ENCODE measurements around the gene VTI1A. TPM values are rescaled to one million over a fixed set of nuclear protein-coding genes. Genes with fewer than 3 reads are reported as not detected.

The VTI1A gene
- total RNA-seq, 4 donors from 2014 or later: 21.5 to 50.6 (median 37.5) TPM

DNA sequence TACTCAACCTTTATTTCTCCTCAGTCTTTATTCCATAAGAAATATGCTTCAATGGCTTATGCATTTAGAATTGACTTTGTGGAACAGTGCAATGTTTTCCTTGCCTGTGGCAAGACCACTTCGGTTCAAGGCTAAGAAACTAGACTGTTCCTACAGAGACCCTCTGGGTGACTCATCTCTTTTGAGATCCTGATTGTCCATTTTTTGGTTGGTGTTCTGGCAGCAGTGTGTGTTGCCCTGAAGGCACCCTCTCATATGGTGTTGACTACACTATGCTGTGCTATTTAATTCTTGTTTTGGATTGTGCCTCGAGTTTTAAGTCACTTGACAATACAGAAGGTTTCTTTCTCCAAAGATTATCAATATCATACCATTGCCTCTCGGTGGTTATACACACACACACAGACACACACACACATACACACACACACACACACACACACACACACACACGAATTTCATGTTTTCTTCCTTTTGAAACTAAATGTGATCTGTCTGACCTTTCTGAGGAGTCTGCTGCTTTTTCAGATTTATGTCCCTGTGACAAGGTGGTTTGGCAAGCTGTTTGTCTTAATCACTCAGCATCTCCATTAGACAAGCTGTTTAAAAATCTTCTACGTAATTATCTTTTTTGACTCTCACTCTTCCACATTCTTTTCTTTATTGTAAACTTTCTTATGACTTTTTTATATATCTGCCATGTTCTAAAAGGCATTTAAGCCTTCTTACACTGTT, 187.2 kb downstream of the VTI1A start:
- Histone ChIP-seq H3K36me3 (no peaks in the 10 kb centered on the region), H3K4me3 (no peak overlapping the region), H3K27ac (peak overlapping the region in 1 of 2 donors; percentile 39), H3K9me3 (no peaks in the 10 kb centered on the region), H3K27me3 (no peaks in the 10 kb centered on the region), H3K4me1 (peaks cover 0 to 2% of the 10 kb centered on the region in 2 donors)
- DNase-seq: no peak
- no peak for TF ChIP-seq POLR2A (IDR thresholded peaks at IDR 0.05)
- TF ChIP-seq, protein P1, sequence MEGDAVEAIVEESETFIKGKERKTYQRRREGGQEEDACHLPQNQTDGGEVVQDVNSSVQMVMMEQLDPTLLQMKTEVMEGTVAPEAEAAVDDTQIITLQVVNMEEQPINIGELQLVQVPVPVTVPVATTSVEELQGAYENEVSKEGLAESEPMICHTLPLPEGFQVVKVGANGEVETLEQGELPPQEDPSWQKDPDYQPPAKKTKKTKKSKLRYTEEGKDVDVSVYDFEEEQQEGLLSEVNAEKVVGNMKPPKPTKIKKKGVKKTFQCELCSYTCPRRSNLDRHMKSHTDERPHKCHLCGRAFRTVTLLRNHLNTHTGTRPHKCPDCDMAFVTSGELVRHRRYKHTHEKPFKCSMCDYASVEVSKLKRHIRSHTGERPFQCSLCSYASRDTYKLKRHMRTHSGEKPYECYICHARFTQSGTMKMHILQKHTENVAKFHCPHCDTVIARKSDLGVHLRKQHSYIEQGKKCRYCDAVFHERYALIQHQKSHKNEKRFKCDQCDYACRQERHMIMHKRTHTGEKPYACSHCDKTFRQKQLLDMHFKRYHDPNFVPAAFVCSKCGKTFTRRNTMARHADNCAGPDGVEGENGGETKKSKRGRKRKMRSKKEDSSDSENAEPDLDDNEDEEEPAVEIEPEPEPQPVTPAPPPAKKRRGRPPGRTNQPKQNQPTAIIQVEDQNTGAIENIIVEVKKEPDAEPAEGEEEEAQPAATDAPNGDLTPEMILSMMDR (IDR thresholded peaks at IDR 0.05): no peak
- intact Hi-C loops (cut with DNase I; ENCODE audit: low total_unique reads): no loop called here

DNA sequence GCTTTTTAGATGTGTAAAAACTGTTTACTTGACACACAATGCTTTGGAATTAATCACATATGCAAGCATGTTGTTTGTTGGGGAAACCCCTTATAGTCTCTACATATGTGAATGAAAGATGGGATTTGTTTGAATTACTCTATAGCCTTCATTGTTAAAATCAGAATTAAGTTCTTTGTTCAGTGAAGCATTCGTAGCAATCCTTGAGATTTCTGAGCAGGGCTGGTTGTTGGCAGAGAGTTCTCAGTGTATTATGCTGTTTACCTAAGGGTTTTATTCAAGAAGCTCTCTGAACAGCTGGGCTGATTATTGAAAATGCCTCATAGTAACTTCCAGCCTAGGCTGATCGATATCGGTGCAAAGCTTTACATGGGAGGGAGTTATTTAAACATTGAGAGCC, 190.9 kb downstream of the VTI1A start:
- Histone ChIP-seq H3K4me1 (peaks cover 0 to 2% of the 10 kb centered on the region in 2 donors), H3K36me3 (no peaks in the 10 kb centered on the region), H3K9me3 (no peaks in the 10 kb centered on the region), H3K4me3 (no peak overlapping the region), H3K27ac (no peak overlapping the region), H3K27me3 (no peaks in the 10 kb centered on the region)
- intact Hi-C loops (cut with DNase I; ENCODE audit: low total_unique reads): no loop called here
- TF ChIP-seq, protein P1 (IDR thresholded peaks at IDR 0.05): no peak
- TF ChIP-seq POLR2A (IDR thresholded peaks at IDR 0.05): no peak
- no peak for DNase-seq

DNA sequence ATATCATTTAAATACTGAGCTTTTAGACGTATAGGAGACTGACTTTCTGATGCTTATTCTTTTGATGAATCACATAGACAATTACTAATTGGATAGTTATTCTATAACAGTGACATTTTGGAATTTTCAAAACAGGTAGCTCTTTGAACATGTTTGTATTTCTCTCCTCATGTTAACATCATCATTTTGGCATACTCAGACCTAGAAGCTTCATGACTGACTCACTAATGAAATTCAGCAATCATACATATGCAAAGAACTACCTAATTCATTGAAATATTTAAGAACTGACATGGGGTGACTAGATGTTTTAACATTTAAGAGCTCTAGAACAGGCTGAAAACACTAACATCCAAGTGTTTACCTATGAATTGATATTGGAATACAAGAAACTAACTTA, 192.3 kb downstream of the VTI1A start:
- H3K27me3 ChIP-seq: no peaks in the 10 kb centered on the region
- H3K36me3 ChIP-seq: no peaks in the 10 kb centered on the region
- TF ChIP-seq POLR2A (IDR thresholded peaks at IDR 0.05): no peak
- TF ChIP-seq, protein P1 (IDR thresholded peaks at IDR 0.05): no peak
- no peak overlapping the region for H3K4me3 ChIP-seq
- H3K4me1 ChIP-seq: peaks cover 0 to 2% of the 10 kb centered on the region in 2 donors
- no peaks in the 10 kb centered on the region for H3K9me3 ChIP-seq
- intact Hi-C loops (cut with DNase I; ENCODE audit: low total_unique reads): no loop called here
- DNase-seq: no peak
- H3K27ac ChIP-seq: no peak overlapping the region

DNA sequence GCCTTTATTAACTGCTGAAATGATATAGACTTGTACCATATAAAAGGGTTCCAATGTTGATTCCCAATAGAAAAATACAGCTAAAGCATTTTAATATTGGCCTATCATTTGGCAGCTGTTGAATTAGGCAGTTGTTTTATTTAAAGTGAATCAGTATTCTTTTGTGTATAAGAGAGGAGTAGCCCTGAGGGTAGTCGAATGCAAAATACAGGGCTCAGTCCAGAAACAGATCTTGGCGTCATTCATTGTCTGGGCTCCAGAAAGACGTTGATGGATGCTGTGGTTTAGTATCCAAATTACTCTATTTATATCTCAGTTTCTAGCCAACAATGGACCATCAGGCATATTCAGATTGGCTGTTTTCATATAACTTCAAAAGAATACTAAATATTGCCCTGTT, 193.6 kb downstream of the VTI1A start:
- TF ChIP-seq, protein P1 (IDR thresholded peaks at IDR 0.05): no peak
- no peak for TF ChIP-seq POLR2A (IDR thresholded peaks at IDR 0.05)
- intact Hi-C loops (cut with DNase I; ENCODE audit: low total_unique reads): no loop called here
- DNase-seq: no peak
- Histone ChIP-seq H3K27ac (no peak overlapping the region), H3K4me3 (no peak overlapping the region), H3K4me1 (peaks cover 0 to 2% of the 10 kb centered on the region in 2 donors), H3K36me3 (no peaks in the 10 kb centered on the region), H3K27me3 (no peaks in the 10 kb centered on the region), H3K9me3 (no peaks in the 10 kb centered on the region)

DNA sequence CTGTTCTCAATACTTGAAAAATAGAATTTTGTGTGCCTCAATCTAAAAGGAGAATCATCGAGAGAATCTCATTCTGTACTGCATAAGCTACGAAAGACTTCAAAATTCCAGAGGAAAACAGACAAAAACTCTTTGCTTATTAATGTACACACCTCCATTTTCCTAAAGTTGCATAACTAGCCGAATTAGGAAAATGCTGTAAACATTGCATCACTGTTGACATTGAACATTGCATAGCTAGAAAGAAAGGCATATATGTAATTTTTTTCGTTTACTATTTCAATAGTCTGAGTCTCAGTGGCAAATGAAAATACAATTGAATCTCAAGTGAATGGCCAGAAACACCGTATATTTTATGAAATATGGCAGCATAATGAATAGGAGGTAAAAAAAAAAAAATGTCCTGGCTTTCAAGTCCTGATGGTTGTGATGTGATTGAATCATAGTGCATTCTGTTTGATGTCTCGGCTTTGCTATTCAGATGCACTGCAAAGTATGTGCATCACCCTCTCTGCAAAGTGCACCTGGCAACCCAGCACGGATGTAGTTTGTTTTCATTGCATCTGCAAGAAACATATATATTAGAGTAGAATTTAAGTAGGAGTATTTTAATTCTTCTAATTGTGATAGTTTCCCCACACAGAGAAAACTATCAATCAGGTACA, 196.7 kb downstream of the VTI1A start:
- Histone ChIP-seq H3K27me3 (no peaks in the 10 kb centered on the region), H3K36me3 (no peaks in the 10 kb centered on the region), H3K27ac (no peak overlapping the region), H3K4me3 (no peak overlapping the region), H3K9me3 (no peaks in the 10 kb centered on the region), H3K4me1 (no peaks in the 10 kb centered on the region)
- intact Hi-C loops (cut with DNase I; ENCODE audit: low total_unique reads): no loop called here
- TF ChIP-seq, protein P1 (IDR thresholded peaks at IDR 0.05): no peak
- TF ChIP-seq POLR2A (IDR thresholded peaks at IDR 0.05): no peak
- no peak for DNase-seq

Measured in uterus (tissue), 4 donors.